Stimulated activated CD4-positive, alpha-beta T cell treated with anti-CD3 and anti-CD28 coated beads, Interleukin-2, amount 100 ng/mL, for 48 hours (primary cell): ENCODE measurements around the gene CIT.
"Not testable (repeated sequence)": the region's sequence is repeated elsewhere in the genome, so short reads cannot be mapped to it uniquely, and the experiment has no call there.

Source experiments
- DNase-seq, 2 donors: peaks; one replicate each; pipeline ENCODE4 v3.0.0-alpha.2; 2020

CIT gene

DNA sequence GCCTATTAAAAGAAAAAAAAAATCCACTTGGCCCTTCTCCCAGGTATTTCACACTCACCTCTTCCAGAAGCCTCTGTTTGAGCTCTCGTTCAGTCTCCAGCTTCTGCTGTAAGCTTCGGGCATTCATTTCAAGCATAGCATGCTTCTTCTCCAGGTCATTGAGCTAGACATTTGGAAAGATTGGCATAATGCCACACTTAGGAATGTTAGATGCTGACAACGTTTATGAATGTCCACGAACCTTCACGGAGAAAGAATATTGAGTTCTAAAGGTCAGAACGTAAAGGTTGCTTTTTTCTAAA, 148.7 kb downstream of the CIT start:
- no peak for DNase-seq

DNA sequence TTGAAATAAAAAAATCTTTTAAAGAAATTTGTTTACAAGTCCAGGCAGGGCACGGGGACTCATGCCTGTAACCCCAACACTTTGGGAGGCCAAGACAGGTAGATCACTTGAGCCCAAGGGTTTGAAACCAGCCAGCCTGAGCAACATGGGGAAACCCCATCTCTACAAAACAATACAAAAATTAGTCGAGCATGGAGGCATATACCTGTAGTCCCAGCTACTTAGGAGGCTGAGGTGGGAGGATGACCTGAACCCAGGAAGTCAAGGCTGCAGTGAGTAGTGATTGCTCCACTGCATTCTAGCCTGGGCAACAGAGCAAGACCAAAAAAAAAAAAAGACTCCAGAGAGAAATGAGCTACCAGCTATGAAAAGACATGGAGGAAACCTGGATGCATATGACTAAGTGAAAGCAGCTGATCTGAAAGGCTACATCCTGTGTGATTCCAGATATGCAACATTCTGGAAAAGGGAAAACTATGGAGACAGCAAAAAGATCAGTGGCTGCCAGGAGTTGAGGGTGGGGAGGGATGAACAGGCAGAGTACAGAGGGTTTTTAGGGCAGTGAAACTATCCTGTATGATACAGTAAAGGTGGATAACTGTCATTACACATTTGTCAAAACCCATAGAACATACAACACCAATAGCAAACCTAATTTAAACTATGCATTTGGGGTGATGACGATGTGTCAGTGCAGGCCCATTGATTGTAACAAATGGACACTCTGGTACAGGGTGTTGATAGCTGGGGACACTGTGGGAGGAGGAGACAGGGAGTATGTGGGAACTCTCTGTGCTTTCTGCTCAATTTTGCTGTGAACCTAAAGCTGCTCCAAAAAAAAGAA, 149.3 kb downstream of the CIT start:
- DNase-seq: no peak

DNA sequence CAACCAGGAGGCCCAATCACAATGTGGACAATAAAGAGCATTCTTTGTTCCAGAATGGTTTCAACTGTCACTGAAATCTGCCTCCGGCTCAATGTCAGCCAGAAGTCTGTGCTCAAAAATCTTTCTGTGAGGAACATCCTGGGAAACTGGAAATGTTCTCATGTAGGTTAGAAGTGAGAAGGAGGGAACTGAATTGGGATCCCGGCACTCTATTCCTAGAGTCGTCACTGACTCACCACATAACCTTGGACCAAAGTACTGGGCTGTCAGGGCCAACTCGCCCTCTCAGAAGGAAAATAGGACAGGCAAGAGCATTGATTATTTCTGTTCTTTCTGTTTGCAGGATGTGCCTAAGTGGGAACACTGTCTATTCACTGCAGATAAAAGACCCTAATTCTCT, 151.6 kb downstream of the CIT start:
- DNase-seq: no peak

DNA sequence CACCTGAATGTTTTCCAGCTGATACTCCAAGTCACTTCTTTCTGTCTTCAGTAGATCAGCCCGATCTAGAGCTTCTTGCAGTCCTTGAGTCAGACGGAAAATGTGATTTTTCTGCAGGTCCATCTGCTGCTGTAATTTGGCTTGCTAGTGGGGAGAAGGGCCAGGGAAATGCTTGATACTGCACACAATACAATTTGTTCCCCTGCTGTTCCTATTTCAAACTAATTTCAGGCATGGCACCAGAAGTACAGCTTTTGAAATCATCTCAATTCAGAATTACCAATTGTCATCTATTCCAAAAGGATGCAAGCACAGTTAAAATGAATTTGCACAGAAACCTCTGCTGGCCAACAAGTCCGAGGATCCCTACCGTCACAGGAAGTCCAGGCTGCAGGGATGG, 155.8 kb downstream of the CIT start:
- no peak for DNase-seq

DNA sequence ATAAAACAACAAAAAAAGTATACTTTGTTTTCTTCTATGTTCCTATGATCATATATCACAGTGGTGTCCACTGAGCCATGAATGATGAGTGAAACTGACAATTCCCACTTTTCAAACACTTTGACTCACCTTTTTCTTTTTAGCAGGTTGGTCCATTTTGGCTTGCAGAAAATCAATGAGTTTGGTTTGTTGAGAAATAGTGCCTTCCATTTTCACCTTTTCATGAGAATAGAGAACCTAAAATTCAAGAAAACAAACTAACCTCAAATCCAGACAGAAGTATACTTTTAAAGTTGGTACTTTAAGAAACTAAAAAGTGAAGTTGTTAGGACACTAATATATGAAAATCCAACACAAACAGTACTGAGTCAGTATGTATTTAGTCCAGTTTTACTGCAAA, 156.8 kb downstream of the CIT start:
- DNase-seq: no peak

DNA sequence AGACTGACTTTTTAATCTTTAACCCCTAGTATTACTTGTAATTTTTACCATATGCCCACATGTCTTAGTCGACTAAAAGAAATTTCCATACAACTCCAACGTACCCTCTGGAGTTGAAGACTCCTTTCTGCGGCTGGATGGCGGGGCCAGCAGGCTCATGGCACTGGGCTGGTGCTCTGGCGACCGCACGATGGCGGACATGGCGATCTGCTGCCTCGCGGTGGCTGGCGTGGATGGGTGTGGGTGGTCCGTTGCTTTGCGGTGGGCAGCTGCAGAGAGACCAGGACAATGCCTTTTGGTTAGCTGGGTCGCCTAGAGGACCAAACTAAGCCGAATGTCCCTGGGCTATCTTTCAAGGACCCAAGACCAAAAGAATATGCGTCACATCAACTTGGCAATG, 159.0 kb downstream of the CIT start:
- no peak for DNase-seq

DNA sequence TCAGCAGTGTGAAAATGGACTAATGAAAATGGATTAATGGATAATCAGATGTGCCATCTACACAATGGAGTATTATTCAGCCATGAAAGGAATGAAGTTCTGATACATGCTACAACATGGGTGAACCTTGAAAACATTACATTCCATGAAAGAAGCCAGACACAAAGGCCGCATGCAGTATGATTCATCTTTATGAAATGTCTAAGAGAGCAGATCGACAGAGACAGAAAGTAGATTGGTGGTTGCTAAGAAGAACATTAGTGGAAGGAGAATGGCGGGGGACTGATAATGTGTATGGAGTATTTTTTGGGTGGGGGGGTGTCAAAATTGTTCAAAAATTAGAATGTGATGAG, 161.9 kb downstream of the CIT start:
- DNase-seq: no peak

DNA sequence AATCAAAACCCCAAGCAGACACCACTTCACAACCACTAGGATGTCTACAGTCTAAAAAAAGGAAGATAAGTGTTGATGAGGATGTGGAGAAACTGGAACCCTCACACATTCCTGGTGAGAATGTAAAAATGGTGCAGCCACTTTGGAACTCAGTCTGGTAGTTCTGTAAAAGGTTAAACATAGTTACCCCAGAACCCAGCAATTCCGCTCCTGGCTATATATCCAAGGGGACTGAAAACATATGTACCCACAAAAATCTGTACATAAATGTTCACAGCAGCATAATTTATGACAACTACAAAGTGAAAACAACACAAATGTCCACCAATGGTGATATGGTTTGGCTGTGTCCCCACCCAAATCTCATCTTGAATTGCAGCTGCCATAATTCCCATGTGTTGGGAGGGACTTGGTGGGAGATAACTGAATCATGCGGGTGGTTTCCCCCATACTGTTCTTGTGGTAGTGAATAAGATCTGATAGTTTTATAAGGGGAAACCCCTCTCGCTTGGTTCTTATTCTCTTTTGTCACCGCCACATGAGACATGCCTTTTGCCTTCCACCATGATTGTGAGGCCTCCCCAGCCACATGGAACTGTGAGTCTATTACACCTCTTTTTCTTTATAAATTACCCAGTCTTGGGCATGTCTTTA, 162.4 kb downstream of the CIT start:
- DNase-seq: no peak

DNA sequence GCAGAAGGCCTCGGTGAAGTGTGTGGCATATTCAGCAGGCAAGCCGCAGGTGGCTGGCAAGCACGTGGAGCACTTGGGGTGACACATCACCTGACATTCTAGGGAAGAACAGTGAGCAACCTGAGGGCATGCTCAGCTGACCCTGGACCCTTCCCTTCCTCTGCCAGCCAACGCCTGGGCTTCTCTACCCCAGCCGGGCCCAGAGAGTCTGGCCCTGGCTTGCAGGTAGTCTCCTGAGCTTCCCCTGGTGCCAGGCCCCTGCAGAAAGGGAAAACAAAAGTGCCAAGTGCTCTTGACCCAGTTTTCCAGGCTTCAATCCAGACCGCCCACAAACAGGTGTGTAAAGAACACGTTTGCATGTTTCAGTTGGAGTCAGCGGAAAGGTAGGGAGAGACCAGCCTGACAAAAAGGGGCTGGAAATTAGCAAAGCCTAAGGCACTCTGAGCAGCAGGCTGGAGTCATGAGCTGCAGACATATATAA, 163.5 kb downstream of the CIT start:
- no peak for DNase-seq

DNA sequence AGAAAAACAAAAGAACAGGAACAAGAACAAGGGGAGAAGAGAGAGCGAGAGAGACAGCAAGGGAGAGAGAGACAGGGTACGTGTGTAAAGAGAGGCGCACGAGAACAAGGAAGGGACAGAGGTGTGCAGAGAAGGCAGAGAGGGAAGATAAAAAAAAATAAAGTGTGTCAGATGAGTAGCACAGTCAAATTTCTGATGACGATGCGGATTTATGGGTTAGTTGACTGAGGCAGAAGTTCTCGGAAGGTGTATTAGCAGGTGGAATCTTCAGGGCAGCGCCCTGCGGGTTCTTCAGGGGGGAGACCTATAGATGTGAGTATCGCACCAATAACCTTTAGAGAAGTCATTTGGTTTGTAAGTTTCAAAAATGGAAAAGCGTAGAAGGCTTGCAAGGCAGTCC, 164.4 kb downstream of the CIT start:
- no peak for DNase-seq

DNA sequence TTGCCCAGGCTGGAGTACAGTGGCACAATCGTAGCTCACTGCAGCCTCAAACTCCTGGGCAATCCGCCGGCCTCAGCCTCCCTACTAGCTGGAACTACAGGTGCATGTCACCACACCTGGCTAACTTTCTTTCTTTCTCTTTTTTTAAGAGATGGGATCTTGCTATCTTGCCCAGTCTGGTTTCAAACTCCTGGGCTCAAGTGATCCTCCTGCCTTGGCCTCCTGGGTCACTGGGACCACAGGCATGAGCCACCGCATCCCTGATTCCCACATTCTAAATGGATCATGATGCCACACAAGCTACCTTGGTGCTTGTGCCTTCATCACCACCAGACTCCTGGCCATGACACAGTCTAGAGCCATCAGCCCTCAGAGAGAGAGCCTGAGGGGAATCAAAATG, 165.4 kb downstream of the CIT start:
- no peak for DNase-seq

DNA sequence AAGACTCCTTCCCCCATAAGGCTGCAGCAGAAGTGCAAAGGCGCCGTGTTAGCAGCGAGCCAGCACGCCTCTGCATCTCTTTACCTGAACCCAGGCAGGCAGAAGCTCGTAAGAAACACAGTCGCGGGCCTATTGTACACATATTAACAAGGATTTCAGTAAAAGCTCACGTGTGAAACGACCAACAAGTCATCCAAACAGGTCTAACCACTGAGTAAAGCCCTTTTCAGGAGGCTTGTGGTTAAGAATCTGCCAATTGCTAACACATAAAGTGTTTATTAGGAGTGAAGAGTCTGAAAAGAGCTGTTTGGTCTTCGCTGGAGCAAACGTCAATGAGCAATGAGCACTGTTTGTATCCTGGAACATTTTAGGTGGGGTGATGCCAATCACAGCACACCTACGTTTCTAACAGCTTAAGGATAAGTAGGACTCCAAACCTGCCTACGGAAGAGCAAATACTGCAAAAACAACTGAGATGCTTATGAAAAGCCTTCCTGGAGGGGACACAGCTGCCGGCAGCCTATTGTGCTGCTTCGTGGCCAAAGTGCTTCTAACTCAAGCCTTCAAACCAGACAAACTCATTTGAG, 166.1 kb downstream of the CIT start:
- no peak for DNase-seq

DNA sequence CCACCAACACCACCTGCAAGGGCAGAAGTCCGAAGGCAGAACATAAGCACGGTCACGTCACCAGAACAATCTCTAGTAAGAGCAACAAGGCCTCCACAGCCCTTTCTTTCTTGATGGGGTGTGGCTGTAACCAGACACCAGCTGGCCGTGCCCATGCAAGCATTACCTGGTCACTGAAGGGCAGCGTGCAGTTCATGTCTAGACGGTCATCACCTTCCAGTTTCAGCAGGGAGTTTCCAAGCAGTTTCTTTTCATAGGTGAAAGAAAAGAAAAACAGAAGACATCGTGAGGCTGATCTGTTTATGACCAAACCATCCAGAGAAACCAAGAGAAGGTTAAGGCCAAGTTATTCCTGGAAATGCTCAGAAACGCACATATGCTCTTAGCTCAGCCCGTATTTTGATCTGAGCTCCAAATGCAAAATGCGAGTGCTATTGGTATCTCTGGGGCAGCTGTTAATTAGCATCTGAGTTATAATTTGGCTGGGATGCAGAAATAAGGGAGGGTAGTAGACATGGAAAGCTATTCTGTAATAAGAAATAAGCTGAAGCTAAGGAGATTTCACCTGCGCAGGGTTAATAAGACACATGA, 166.7 kb downstream of the CIT start:
- no peak for DNase-seq

DNA sequence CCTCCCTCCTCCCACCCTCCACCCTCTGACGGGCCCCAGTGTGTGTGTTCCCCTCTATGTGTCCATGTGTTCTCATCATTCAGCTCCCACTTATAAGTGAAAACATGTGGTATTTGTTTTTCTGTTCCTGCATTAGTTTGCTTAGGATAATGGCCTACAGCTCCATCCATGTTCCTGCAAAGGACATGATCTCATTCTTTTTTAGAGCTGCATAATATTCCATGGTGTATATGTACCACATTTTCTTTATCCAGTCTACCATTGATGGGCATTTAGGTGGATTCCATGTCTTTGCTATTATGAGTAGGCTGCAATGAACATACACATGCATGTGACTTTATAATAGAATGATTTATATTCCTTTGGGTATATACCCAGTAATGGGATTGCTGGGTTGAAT, 170.7 kb downstream of the CIT start:
- DNase-seq: not testable (repeated sequence)

DNA sequence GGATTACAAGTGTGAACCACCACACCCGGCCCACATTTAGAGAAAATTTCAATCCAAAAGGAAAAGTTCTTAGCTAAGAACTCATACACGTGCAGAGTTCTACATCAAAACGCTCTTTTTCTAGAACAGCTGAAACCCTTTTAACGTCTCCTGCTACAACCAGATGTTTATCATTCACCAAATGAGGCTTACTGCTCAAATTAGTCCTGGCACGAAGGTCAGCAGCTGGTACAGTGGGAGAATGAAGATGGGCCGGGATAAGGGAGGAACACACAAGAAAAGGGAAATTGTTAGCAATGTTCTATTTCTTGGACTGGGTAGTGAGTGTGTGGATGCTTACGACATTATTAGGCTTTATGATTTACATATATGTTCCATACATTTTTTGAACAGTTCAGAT, 171.9 kb downstream of the CIT start:
- no peak for DNase-seq

DNA sequence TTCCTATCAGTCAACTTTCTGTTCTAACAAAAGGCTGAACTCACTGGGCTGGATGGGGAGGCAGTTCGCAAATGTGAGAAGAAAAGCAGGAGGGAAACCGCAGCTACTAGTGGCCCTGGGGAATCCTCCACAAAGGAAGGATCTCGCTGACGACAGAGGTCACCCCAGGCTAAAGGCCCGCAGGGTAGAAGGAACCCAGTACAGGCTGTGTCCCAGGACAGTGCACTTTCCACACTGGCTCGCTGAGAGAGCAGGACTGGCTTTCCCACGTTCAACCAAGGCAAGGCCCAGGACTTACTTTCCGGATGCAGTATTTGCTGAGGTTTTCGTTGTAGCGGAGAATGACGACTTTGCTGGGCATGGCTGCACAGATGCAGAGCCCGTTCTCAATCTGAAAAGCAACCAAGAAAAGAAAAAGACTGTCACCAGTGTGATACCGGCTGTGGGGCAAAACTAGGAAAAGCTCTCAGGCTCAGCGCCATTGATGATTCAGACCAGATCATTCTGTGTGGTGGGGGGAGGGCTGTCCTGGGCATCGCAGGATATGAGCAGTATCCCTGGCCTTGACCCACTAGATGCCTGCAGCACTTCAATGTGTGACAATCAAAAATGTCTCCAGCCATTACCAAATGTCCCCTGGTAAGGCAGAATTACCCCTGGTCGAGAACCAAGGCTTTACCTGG, 172.9 kb downstream of the CIT start:
- no peak for DNase-seq

DNA sequence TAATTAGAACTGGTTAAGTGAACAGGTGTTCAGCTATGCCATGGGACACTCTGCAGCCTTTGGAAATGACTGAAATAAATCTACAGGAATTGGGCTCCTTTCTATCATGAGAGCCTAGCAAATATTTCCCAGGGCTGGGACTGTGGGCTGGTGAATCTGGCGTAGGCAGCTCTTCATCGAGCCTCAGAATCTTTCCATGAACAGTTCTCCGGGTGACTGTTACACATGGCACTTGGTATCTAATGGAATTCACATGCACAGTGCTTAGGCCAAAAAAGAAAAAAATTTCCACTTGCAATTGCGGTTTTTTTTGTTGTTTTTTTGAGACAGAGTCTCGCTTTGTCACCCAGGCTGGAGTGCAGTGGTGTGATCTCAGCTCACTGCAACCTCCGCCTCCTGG, 177.0 kb downstream of the CIT start:
- no peak for DNase-seq

DNA sequence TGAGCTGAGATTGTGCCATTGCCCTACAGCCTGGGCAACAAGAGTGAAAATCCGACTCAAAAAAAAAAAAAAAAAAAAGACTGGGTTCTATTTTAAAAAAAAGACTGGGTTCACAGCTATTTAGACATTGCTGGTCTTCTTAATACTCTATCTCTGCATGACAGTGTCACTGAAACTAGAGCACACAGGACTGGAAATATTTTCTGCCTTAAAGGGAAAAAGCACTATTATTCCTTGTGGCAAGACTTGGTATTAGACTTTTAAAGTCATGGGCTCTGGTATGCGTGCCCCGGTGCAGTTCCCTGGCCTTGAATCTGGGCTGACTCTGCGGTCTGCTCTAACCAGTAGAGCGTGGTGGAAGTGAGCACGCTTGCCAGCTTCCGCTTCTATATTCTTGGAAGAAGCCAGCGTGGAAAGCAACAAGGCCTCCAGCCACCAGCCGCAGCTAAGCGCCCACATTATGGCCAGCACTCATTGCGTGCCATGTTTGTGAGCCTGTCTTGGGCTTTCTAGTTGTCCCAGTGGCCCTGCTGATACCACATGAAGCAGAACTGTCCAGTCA, 177.8 kb downstream of the CIT start:
- no peak for DNase-seq

DNA sequence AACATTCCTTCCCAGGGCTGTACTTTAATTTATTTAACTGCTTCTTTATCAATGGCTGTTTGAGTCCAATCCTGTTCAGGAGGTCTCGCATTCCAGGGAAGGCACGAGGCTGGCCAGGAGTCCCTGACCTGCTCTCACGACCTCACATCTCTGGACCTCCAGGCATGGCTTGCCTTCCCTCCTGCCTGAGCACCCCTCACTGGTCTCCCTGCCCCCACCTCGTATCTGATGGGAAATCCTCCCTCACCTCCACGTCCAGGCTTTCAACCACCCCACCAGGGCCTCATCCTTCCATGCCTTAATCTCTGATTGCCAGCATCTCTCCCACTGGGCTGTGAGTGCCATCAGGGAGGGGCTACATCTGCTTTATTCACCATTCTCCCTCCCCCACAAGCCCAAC, 180.2 kb downstream of the CIT start:
- DNase-seq: no peak

DNA sequence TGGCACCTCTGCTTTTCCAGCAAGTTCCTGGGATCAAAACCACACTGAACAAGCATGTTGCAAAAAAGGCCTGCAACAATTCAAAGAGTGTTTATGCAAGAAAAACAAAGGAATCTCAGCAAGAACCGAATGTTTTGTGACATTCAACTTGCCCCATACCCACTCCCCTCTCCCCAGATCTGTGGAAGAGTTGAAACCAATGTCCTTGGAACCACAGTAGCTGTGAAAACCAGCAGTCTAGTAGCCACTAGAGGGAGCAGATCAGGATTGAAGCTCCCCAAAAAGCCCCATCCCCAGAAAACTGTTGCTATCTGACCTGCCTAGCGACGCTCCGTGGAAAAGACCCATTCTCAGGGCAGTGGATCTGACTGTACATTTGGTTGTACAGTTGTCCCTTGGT, 182.1 kb downstream of the CIT start:
- no peak for DNase-seq

DNA sequence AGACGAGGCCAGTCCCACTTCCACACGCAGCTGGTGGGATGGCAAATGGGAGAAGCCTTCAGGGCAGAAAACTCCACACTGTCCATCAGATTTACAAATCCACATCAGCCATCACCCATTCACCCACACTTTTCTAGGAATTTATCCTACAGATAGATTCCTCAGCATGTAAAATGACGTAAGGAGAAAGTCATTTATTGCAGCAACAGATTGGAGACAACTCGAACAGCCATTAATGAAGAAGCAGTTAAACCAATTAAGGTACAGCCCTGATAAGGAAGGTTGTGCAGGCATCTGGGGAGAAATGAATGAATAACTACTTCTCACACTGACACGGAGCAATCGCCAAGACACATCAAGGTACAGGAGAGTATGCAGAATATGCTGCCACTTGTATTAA, 183.0 kb downstream of the CIT start:
- no peak for DNase-seq

DNA sequence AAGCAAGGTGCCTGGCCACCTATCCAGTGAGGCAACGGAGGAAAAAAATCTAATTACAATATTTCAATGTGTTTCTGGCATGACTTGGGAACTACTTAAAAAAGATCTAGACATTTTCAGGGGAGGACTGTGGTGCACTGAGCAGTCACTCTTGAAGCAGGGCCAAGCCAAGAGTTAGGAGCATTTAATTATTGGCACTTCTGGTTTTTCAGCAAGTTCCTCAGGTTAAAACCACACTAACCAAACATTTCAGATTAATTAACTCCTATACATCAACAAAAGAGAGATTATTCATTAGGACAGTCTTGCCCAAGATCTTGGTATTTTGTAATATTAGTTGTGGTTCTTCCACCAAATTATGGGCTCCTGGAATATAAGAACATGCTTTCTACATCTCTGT, 183.6 kb downstream of the CIT start:
- DNase-seq: no peak

DNA sequence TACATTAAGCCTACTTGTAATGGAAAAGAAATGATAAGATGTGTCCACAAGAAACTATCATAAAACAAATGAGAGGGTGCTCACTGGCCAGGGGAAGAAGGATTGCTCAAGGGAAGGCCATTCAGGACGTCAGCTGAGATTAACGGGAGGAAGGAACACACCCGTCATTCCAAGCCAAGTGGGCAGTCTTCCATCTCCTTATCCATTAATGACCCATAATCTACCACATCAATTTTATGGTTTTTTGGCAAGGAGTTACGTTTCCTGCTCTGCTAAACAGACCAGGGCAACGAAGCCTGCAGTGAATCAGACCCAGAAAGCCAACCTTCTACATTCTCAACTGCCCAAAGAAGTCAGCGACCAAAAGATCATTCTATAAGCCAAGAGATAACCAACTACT, 184.1 kb downstream of the CIT start:
- no peak for DNase-seq
